K562 (cell line): ENCODE measurements around the gene ILKAP. TPM values are rescaled to one million over a fixed set of nuclear protein-coding genes. Genes with fewer than 3 reads are reported as not detected.

ENCODE experiments used
- ATAC-seq: fragments of 200-7000 bp; cut with Tn5 transposase; 3 replicates; pipeline ENCODE4 v1.9.1; 2020; ENCODE audit warnings: moderate library complexity
- BruUV-seq: library from RNA; stranded (reverse); fragments of 400-500 nt; replicated peaks from 2 replicates; lab custom pipeline; 2021; lab: Mats Ljungman, UMichigan
- CTCF ChIA-PET: fragments of 300-600 bp; formaldehyde crosslinking; extraction: SDS; loops from one replicate; lab custom pipeline; 2021; ENCODE audit warnings: low intra/inter-chr PET ratio; lab: Yijun Ruan, JAX
- POLR2A ChIA-PET: fragments of 300-600, 350-650 bp; sonication (Branson Sonifier 250); formaldehyde crosslinking; extraction: SDS; loops from one replicate; lab custom pipeline; 2021; ENCODE audit warnings: antibody characterized with exemption, inconsistent platforms; lab: Yijun Ruan, JAX
- DNase-seq, 4 experiments: peaks; one replicate each; pipeline versions ENCODE4 v3.0.0 to v3.0.0-alpha.2; 2011 to 2018; ENCODE audit warnings: low spot score in 3 of 4, mixed read lengths in 3 of 4; ENCODE audit errors: extremely low read depth in 1 of 4
- FAIRE-seq: peaks from 2 replicates; lab custom pipeline; 2011; peaks lifted over from hg19 to GRCh38; lab: Jason Lieb, UNC
- H2AFZ ChIP-seq: 2 replicates; pipeline ENCODE4 v1.6.0; 2011; ENCODE audit warnings: low read depth, low read length, control low read depth, inconsistent platforms
- H3K27ac ChIP-seq: fragments of 200-600 bp; 3 replicates; pipeline ENCODE4 v1.8.0; 2011; ENCODE audit warnings: low read depth, mild to moderate bottlenecking, control low read depth, inconsistent platforms, low read length, moderate library complexity, mixed read lengths; ENCODE audit errors: extremely low read depth
- H3K27me3 ChIP-seq, 2 experiments: fragments of 300-600 bp in 1 of 2; 2 replicates in 1 of 2; 3 replicates in 1 of 2; pipeline versions ENCODE4 v1.6.0 to v1.8.0; 2011; ENCODE audit warnings: inconsistent platforms in 2 of 2, low read length in 2 of 2, mild to moderate bottlenecking in 1 of 2, mixed read lengths in 1 of 2, moderate library complexity in 1 of 2; ENCODE audit not compliant: control insufficient read depth in 2 of 2, insufficient read depth in 2 of 2
- H3K36me3 ChIP-seq: fragments of 300-600 bp; 3 replicates; pipeline ENCODE4 v1.8.0; 2011; ENCODE audit warnings: mild to moderate bottlenecking, low read length, inconsistent platforms; ENCODE audit not compliant: control insufficient read depth, insufficient read depth
- H3K4me1 ChIP-seq, 2 experiments: fragments of 200-600 bp in 1 of 2; replicated peaks in 1 of 2; 2 replicates in 1 of 2; 3 replicates in 1 of 2; pipeline versions ENCODE4 v1.5.1 to v1.8.0; 2011; ENCODE audit warnings: inconsistent platforms in 2 of 2, low read length in 2 of 2, mild to moderate bottlenecking in 1 of 2, mixed read lengths in 1 of 2, moderate library complexity in 1 of 2; ENCODE audit not compliant: control insufficient read depth in 2 of 2, insufficient read depth in 2 of 2
- H3K4me2 ChIP-seq: 2 replicates; pipeline ENCODE4 v1.6.1; 2011; ENCODE audit warnings: low read length, control low read depth, inconsistent platforms, mixed read lengths; ENCODE audit not compliant: insufficient read depth
- H3K4me3 ChIP-seq: fragments of 200-600 bp; sonication (generic), shearing (Covaris generic); 2 replicates; pipeline ENCODE4 v1.5.1; 2016; ENCODE audit warnings: control low read depth, inconsistent platforms
- H3K79me2 ChIP-seq: fragments of 200-600 bp; 3 replicates; pipeline ENCODE4 v1.8.0; 2011; ENCODE audit warnings: low read length, inconsistent platforms; ENCODE audit not compliant: control insufficient read depth, insufficient read depth
- H3K9ac ChIP-seq, 2 experiments: 2 replicates each; pipeline versions ENCODE4 v1.6.0 to v1.6.1; 2011; ENCODE audit warnings: low read depth in 2 of 2, low read length in 2 of 2, control low read depth in 1 of 2, inconsistent platforms in 1 of 2, mild to moderate bottlenecking in 1 of 2, mixed read lengths in 1 of 2; ENCODE audit not compliant: insufficient read depth in 1 of 2
- H3K9me1 ChIP-seq: one replicate; pipeline ENCODE4 v1.6.0; 2011; ENCODE audit warnings: inconsistent platforms, mild to moderate bottlenecking, low read length, moderate library complexity; ENCODE audit not compliant: control insufficient read depth, insufficient read depth
- H3K9me3 ChIP-seq: replicated peaks from 2 replicates; pipeline ENCODE4 v1.5.1; 2011; ENCODE audit warnings: low read depth, low read length, inconsistent platforms; ENCODE audit not compliant: control insufficient read depth, insufficient read depth
- H4K20me1 ChIP-seq: replicated peaks from 2 replicates; pipeline ENCODE4 v1.6.1; 2011; ENCODE audit warnings: low read length, inconsistent platforms, mixed read lengths; ENCODE audit not compliant: control insufficient read depth, insufficient read depth
- BCOR ChIP-seq: fragments of 450-650 bp; IDR thresholded peaks from 2 replicates; pipeline ENCODE4 v1.6.1; 2016
- CHD1 ChIP-seq: fragments of 200-600 bp; sonication (generic); IDR thresholded peaks from one replicate; pipeline ENCODE4 v1.6.1; 2012; ENCODE audit warnings: mild to moderate bottlenecking, moderate library complexity, low read length, inconsistent platforms
- FOXP4 ChIP-seq: sonication (generic); formaldehyde crosslinking; IDR thresholded peaks from 2 replicates; pipeline ENCODE4 v1.8.0; 2022; ENCODE audit warnings: mild to moderate bottlenecking, missing genetic modification reagents, borderline replicate concordance
- HCFC1 ChIP-seq: IDR thresholded peaks from 2 replicates; pipeline ENCODE4 v1.6.1; 2012; ENCODE audit warnings: low read depth, low read length, improper control_type of control experiment
- KLF16 ChIP-seq: IDR thresholded peaks from 2 replicates; pipeline ENCODE4 v1.6.1; 2016; ENCODE audit warnings: antibody characterized with exemption
- L3MBTL2 ChIP-seq: fragments of 450-650 bp; IDR thresholded peaks from 2 replicates; pipeline ENCODE4 v1.6.1; 2016; ENCODE audit warnings: mild to moderate bottlenecking, moderate library complexity
- MAFG ChIP-seq: fragments of 450-650 bp; conservative IDR thresholded peaks from 2 replicates; pipeline ENCODE4 v1.6.1; 2016; ENCODE audit warnings: missing genetic modification characterization, missing compliant biosample characterization
- NR1H2 ChIP-seq: sonication (generic); formaldehyde crosslinking; IDR thresholded peaks from 2 replicates; pipeline ENCODE4 v1.4.0; 2020; ENCODE audit warnings: mild to moderate bottlenecking, missing genetic modification reagents
- SMARCC2 ChIP-seq: fragments of 450-650 bp; IDR thresholded peaks from 2 replicates; pipeline ENCODE4 v1.6.1; 2017; ENCODE audit warnings: antibody characterized with exemption, moderate library complexity, mild to moderate bottlenecking, low read depth
- SNIP1 ChIP-seq: fragments of 450-650 bp; IDR thresholded peaks from 2 replicates; pipeline ENCODE4 v1.7.1; 2017; ENCODE audit warnings: low read depth, mild to moderate bottlenecking
- TEAD1 ChIP-seq, 2 experiments: fragments of 450-650 bp in 1 of 2; sonication (generic) in 1 of 2; formaldehyde crosslinking; IDR thresholded peaks; 2 replicates each; pipeline versions ENCODE4 v1.4.0 to v1.8.0; 2020 to 2022; ENCODE audit warnings: mild to moderate bottlenecking in 2 of 2, missing genetic modification reagents in 1 of 2
- XRCC3 ChIP-seq: fragments of 450-650 bp; IDR thresholded peaks from 2 replicates; pipeline ENCODE4 v1.6.1; 2017; ENCODE audit warnings: mild to moderate bottlenecking, moderate library complexity
- ZBED1 ChIP-seq: IDR thresholded peaks from 2 replicates; pipeline ENCODE4 v1.6.1; 2014
- ZNF384 ChIP-seq: IDR thresholded peaks from 2 replicates; pipeline ENCODE4 v1.6.1; 2012; ENCODE audit warnings: low read depth, low read length, improper control_type of control experiment
- ZNF589 ChIP-seq: fragments of 200-800 bp; sonication (Bioruptor generic); IDR thresholded peaks from 2 replicates; pipeline ENCODE4 v1.6.1; 2016; ENCODE audit warnings: low read depth, missing genetic modification characterization, missing compliant biosample characterization
- WGBS: fragments of 100-300 bp; shearing (Covaris generic); methylation state at CpG from one replicate; pipeline ENCODE4 v1.1.6; 2016; ENCODE audit warnings: low coverage, mixed read lengths; ENCODE audit not compliant: insufficient coverage; ENCODE audit errors: missing lambda C conversion rate; 5-methylcytosine and 5-hydroxymethylcytosine counted together
- in situ Hi-C: fragments of 300-500 bp; cut with MboI; formaldehyde crosslinking; loops from 4 replicates; pipeline ENCODE4 v1.15.0; 2018; ENCODE audit warnings: inconsistent platforms, mixed read lengths
- intact Hi-C: fragments of 100-400 bp; cut with micrococcal nuclease; formaldehyde crosslinking; loops from 2 replicates; pipeline ENCODE4 v1.14.2; 2022
- polyA plus RNA-seq, 8 experiments: library from polyadenylated mRNA; depleted of rRNA in 4 of 8; stranded (reverse) in 5 of 8; unstranded in 3 of 8; fragments of >200 nt; fragmentation: Nextera tagmentation in 2 of 8; fragmentation: Illumina TruSeq in 1 of 8; extraction: Ambion mirVana in 2 of 8; extraction: Trizol in 1 of 8; gene quantifications; 2 replicates each; pipeline versions ENCODE4 v1.2.1 to v1.2.3, GENCODE V29; 2011 to 2014; ENCODE audit warnings: inconsistent platforms in 1 of 8, missing spikeins in 1 of 8
- total RNA-seq, 7 experiments: library from RNA; depleted of rRNA in 6 of 7; stranded (reverse); fragments of >200 nt in 6 of 7; fragmentation: Illumina TruSeq in 2 of 7; extraction: Trizol in 2 of 7; gene quantifications; 2 replicates each; pipeline versions ENCODE4 v1.2.1 to v1.2.3, GENCODE V29; 2011 to 2021; ENCODE audit warnings: low replicate concordance in 1 of 7
- TF ChIP-seq, protein P1 (sequence below): fragments of 250-450 bp; sonication (Bioruptor Pico); IDR thresholded peaks from 2 replicates; pipeline ENCODE4 v1.9.0; 2021; ENCODE audit warnings: mild to moderate bottlenecking, inconsistent platforms
- TF ChIP-seq, protein P2 (sequence below): fragments of 450-650 bp; IDR thresholded peaks from 2 replicates; pipeline ENCODE4 v1.6.1; 2016; ENCODE audit warnings: mild to moderate bottlenecking

The ILKAP gene
- total and polyA plus RNA-seq, 9 of the 15 experiments (the other 6 are each of a cell fraction or from before 2014, with no cell fraction given) = 3.1 to 43.9 (median 20.7) TPM

DNA sequence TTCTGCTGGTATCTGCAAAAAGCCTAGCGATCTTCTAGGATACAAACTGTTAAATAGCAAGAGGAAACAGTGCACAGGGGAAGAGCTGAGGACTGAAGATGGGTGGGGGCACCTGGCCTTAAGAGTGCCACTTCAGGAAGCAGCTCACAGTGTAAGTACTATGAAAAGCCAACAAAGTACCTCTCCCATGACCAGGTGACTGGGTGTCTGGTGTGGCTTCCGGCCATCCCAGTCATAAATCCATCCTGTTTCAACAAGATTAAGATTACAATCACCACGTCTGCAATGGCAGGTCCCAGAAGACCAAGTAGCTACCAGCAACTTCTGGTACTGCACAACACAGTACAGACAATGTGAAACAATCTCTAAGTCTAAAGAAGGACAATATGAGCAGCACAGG, 28.8 kb downstream of the ILKAP start (continued):
- no peak for TF ChIP-seq CHD1

DNA sequence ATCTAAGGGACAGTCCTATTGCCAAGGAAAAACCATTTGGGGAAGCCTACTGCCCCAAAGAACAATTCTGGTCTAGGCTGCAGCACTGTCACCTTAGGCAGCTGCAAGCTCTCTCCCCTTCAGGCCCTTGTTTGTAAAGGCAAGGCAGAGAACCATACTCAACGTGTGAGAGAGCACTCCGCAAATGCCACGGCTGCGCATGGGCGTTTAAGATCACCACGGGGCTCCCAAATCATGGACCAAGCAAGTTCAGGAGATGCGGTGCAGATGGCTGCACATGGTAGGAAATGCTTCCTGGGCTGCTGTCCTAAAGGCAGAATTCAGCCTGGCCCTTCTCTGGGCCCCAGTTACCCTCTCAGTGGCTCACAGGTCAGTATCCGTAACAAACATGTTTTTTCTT, 29.2 kb downstream of the ILKAP start:
- ChIA-PET CTCF (no interaction called here), POLR2A (interaction anchor here (0.8 to 1.9 kb wide), 2 partner anchors 10 to 16 kb away, joined by 3 to 5 read pairs; no protein-coding TSS in a partner anchor)
- DNase-seq (no peak), FAIRE-seq (no peak), ATAC-seq (no peak)
- Histone ChIP-seq H3K9ac (no peak overlapping the region), H3K9me1 (no peaks in the 10 kb centered on the region), H3K27ac (no peak overlapping the region), H2AFZ (no peak overlapping the region), H3K36me3 (peaks cover 75% of the 10 kb centered on the region), H4K20me1 (no peaks in the 10 kb centered on the region), H3K4me1 (peaks cover 8 to 11% of the 10 kb centered on the region in 2 experiments; a peak in 4 of 5 replicates), H3K79me2 (no peaks in the 10 kb centered on the region; the same call in 2 of the 3 replicates), H3K27me3 (no peaks in the 10 kb centered on the region), H3K9me3 (no peaks in the 10 kb centered on the region), H3K4me2 (no peak overlapping the region), H3K4me3 (no peak overlapping the region)
- intact Hi-C loops = no loop called here
- 94% methylated on average over 8 of the region's 8 CpGs for WGBS
- BruUV-seq = no TSS peak
- in situ Hi-C loops = no loop called here
- TF ChIP-seq NR1H2 (CRISPR knock-in tag) (no peak), FOXP4 (CRISPR knock-in tag) (no peak), MAFG (tag) (no peak), ZNF589 (CRISPR knock-in tag) (no peak), BCOR (no peak), L3MBTL2 (no peak), TEAD1 (CRISPR knock-in tag; IDR thresholded peaks at IDR 0.05) (no peak), HCFC1 (no peak), ZNF384 (no peak), ZBED1 (no peak), XRCC3 (no peak), SNIP1 (no peak), KLF16 (no peak), SMARCC2 (no peak)
- TF ChIP-seq, protein P1, sequence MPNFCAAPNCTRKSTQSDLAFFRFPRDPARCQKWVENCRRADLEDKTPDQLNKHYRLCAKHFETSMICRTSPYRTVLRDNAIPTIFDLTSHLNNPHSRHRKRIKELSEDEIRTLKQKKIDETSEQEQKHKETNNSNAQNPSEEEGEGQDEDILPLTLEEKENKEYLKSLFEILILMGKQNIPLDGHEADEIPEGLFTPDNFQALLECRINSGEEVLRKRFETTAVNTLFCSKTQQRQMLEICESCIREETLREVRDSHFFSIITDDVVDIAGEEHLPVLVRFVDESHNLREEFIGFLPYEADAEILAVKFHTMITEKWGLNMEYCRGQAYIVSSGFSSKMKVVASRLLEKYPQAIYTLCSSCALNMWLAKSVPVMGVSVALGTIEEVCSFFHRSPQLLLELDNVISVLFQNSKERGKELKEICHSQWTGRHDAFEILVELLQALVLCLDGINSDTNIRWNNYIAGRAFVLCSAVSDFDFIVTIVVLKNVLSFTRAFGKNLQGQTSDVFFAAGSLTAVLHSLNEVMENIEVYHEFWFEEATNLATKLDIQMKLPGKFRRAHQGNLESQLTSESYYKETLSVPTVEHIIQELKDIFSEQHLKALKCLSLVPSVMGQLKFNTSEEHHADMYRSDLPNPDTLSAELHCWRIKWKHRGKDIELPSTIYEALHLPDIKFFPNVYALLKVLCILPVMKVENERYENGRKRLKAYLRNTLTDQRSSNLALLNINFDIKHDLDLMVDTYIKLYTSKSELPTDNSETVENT (CRISPR knock-in tag) = no peak
- TF ChIP-seq, protein P2, sequence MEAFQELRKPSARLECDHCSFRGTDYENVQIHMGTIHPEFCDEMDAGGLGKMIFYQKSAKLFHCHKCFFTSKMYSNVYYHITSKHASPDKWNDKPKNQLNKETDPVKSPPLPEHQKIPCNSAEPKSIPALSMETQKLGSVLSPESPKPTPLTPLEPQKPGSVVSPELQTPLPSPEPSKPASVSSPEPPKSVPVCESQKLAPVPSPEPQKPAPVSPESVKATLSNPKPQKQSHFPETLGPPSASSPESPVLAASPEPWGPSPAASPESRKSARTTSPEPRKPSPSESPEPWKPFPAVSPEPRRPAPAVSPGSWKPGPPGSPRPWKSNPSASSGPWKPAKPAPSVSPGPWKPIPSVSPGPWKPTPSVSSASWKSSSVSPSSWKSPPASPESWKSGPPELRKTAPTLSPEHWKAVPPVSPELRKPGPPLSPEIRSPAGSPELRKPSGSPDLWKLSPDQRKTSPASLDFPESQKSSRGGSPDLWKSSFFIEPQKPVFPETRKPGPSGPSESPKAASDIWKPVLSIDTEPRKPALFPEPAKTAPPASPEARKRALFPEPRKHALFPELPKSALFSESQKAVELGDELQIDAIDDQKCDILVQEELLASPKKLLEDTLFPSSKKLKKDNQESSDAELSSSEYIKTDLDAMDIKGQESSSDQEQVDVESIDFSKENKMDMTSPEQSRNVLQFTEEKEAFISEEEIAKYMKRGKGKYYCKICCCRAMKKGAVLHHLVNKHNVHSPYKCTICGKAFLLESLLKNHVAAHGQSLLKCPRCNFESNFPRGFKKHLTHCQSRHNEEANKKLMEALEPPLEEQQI = no peak
